ENCODE data around the gene PRKAR1B. TPM values are rescaled to one million over a fixed set of nuclear protein-coding genes. Genes with fewer than 3 reads are reported as not detected.
A peak's percentile ranks its signal among the peaks of the same experiment; 100 is the strongest.

PRKAR1B gene
- 9.6 and 20.0 TPM in 2 replicates for total RNA-seq (2014; rRNA removed; shearing (Covaris generic); ENCODE audit: low replicate concordance)

GRCh38 chr7:727104-727805 is at the start of gene PRKAR1B:
PRKAR1B (minus strand) TSS chr7:727281; CDS start chr7:711505, 15,776 bp downstream.
- Histone ChIP-seq H3K27me3 (ENCODE audit: low read length) (no peaks in the 10 kb centered on the region), H2AFZ (ENCODE audit: low read length) (no peak within 1 kb of the TSS), H3K9me2 (replicated peaks; ENCODE audit: insufficient read depth, low read length) (no peaks in the 10 kb centered on the region), H3K4me3 (ENCODE audit: low read length) (peak within 1 kb of the TSS; percentile 86), H3K9ac (ENCODE audit: low read length) (peak within 1 kb of the TSS; percentile 90), H3K4me2 (ENCODE audit: low read depth, low read length, poor library complexity, severe bottlenecking) (peak within 1 kb of the TSS; percentile 93), H3K79me2 (ENCODE audit: low read length) (peaks cover 74% of the 10 kb centered on the region), H3K36me3 (ENCODE audit: insufficient read depth, low read length) (peaks cover 55% of the 10 kb centered on the region), H4K20me1 (ENCODE audit: insufficient read depth, low read depth, low read length) (no peaks in the 10 kb centered on the region), H3K27ac (ENCODE audit: low read length) (peak within 1 kb of the TSS; percentile 44; the same call in 1 of the 2 replicates), H3K9me3 (ENCODE audit: low read length) (peaks cover 10% of the 10 kb centered on the region), H3K4me1 (ENCODE audit: low read length) (peaks cover 22% of the 10 kb centered on the region)
- DNase-seq, result peak; percentile 91

GRCh38 chr7:776381-776780 is 49.3 kb upstream of the PRKAR1B start:
- Histone ChIP-seq H3K79me2 (ENCODE audit: low read length) (no peaks in the 10 kb centered on the region), H3K9ac (ENCODE audit: low read length) (no peak overlapping the region), H3K4me1 (ENCODE audit: low read length) (no peaks in the 10 kb centered on the region), H2AFZ (ENCODE audit: low read length) (no peak overlapping the region), H4K20me1 (ENCODE audit: insufficient read depth, low read depth, low read length) (no peaks in the 10 kb centered on the region), H3K36me3 (ENCODE audit: insufficient read depth, low read length) (peaks cover 10% of the 10 kb centered on the region; the same call in 1 of the 2 replicates), H3K4me3 (ENCODE audit: low read length) (no peak overlapping the region), H3K9me2 (replicated peaks; ENCODE audit: insufficient read depth, low read length) (no peaks in the 10 kb centered on the region), H3K27me3 (ENCODE audit: low read length) (no peaks in the 10 kb centered on the region), H3K27ac (ENCODE audit: low read length) (no peak overlapping the region), H3K4me2 (ENCODE audit: low read depth, low read length, poor library complexity, severe bottlenecking) (no peak overlapping the region), H3K9me3 (ENCODE audit: low read length) (no peaks in the 10 kb centered on the region)
- no peak for DNase-seq

DNA sequence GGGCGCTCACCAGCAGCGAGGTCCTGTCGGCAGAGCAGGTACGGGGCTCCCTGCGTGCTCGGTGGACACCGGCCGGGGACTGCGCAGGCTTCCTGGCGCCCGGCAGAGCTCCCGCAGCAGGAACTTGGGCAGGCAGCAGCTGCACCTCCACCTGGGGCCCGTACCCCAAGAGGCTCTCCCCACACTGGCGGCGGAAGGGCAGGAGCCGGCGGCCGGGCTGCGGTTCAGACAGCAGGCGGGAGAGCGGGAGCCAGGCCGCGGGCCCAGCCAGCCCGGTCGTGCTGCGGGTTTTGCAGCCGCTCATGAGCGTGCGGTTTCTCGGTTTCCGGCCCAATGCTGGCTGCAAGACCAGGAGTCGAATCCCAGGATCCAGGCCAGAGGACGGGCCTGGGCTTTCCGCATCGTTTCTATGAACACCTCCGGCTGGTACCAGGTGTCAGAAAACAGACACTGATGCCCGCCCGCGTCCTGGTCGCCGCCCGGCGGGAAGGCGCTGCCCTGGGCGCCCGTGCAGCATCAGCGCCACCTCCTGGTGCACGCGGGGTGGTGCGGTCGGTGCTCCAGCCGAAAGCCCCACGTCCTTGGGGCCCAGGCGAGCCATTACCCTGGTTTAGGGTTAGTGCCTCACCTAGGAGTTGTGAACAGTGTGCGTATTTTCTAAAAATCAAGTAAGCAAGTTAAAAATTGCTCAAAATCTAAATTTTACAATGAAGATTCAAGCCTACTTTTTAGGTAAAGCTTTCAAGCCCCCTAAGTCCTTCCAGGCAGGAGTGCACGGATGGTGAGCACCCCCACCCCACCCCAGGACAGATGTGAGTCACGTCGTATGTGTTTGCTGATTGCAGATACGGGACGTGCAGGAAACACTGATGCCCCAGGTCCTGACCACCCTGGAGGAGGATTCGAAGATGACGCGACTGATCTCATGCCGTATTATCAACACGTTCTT is 47.4 kb upstream of the PRKAR1B start:
- Histone ChIP-seq H3K9me3 (ENCODE audit: low read length) (no peaks in the 10 kb centered on the region), H3K27me3 (ENCODE audit: low read length) (no peaks in the 10 kb centered on the region), H2AFZ (ENCODE audit: low read length) (no peak overlapping the region), H3K9ac (ENCODE audit: low read length) (no peak overlapping the region), H3K4me3 (ENCODE audit: low read length) (no peak overlapping the region), H3K4me1 (ENCODE audit: low read length) (no peaks in the 10 kb centered on the region), H3K79me2 (ENCODE audit: low read length) (no peaks in the 10 kb centered on the region), H3K36me3 (ENCODE audit: insufficient read depth, low read length) (peaks cover 10% of the 10 kb centered on the region; the same call in 1 of the 2 replicates), H3K4me2 (ENCODE audit: low read depth, low read length, poor library complexity, severe bottlenecking) (no peak overlapping the region), H4K20me1 (ENCODE audit: insufficient read depth, low read depth, low read length) (no peaks in the 10 kb centered on the region), H3K9me2 (replicated peaks; ENCODE audit: insufficient read depth, low read length) (no peaks in the 10 kb centered on the region), H3K27ac (ENCODE audit: low read length) (no peak overlapping the region)
- DNase-seq, result peak; percentile 66

GRCh38 chr7:773622-773915 is 46.5 kb upstream of the PRKAR1B start:
- Histone ChIP-seq H3K36me3 (ENCODE audit: insufficient read depth, low read length) (peaks cover 10% of the 10 kb centered on the region; the same call in 1 of the 2 replicates), H2AFZ (ENCODE audit: low read length) (no peak overlapping the region), H3K4me2 (ENCODE audit: low read depth, low read length, poor library complexity, severe bottlenecking) (no peak overlapping the region), H3K4me3 (ENCODE audit: low read length) (no peak overlapping the region), H3K9ac (ENCODE audit: low read length) (no peak overlapping the region), H3K27ac (ENCODE audit: low read length) (no peak overlapping the region), H4K20me1 (ENCODE audit: insufficient read depth, low read depth, low read length) (no peaks in the 10 kb centered on the region), H3K9me3 (ENCODE audit: low read length) (no peaks in the 10 kb centered on the region), H3K27me3 (ENCODE audit: low read length) (no peaks in the 10 kb centered on the region), H3K4me1 (ENCODE audit: low read length) (no peaks in the 10 kb centered on the region), H3K9me2 (replicated peaks; ENCODE audit: insufficient read depth, low read length) (no peaks in the 10 kb centered on the region), H3K79me2 (ENCODE audit: low read length) (no peaks in the 10 kb centered on the region)
- no peak for DNase-seq

GRCh38 chr7:772861-773621 is 46.0 kb upstream of the PRKAR1B start:
- Histone ChIP-seq H3K9ac (ENCODE audit: low read length) (no peak overlapping the region), H3K4me2 (ENCODE audit: low read depth, low read length, poor library complexity, severe bottlenecking) (no peak overlapping the region), H3K9me3 (ENCODE audit: low read length) (no peaks in the 10 kb centered on the region), H3K4me3 (ENCODE audit: low read length) (no peak overlapping the region), H3K79me2 (ENCODE audit: low read length) (no peaks in the 10 kb centered on the region), H3K27ac (ENCODE audit: low read length) (no peak overlapping the region), H3K4me1 (ENCODE audit: low read length) (no peaks in the 10 kb centered on the region), H3K27me3 (ENCODE audit: low read length) (no peaks in the 10 kb centered on the region), H3K36me3 (ENCODE audit: insufficient read depth, low read length) (peaks cover 10% of the 10 kb centered on the region; the same call in 1 of the 2 replicates), H3K9me2 (replicated peaks; ENCODE audit: insufficient read depth, low read length) (no peaks in the 10 kb centered on the region), H4K20me1 (ENCODE audit: insufficient read depth, low read depth, low read length) (no peaks in the 10 kb centered on the region), H2AFZ (ENCODE audit: low read length) (no peak overlapping the region)
- DNase-seq, result no peak

DNA sequence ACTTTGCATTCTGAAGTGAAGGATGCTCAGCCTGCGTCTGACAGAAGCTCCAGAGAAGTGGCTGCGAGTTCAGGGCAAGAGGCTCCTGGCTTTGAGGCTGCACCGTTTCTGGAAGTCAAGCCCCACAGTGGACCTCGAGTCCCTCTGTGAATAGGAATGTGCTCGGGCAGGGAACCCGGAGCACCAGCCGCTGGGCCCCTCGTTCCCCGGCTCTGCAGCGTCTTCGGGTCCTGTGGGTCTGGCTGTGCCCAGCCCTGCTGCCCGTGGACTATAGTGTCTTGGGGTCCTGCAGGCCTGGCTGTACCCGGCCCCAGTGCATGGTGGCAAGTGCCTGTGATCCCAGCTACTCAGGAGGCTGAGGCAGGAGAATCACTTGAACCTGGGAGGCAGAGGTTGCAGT is 45.3 kb upstream of the PRKAR1B start:
- Histone ChIP-seq H3K4me1 (ENCODE audit: low read length) (no peaks in the 10 kb centered on the region), H3K79me2 (ENCODE audit: low read length) (no peaks in the 10 kb centered on the region), H3K9me2 (replicated peaks; ENCODE audit: insufficient read depth, low read length) (no peaks in the 10 kb centered on the region), H3K9me3 (ENCODE audit: low read length) (no peaks in the 10 kb centered on the region), H3K9ac (ENCODE audit: low read length) (no peak overlapping the region), H4K20me1 (ENCODE audit: insufficient read depth, low read depth, low read length) (no peaks in the 10 kb centered on the region), H3K4me2 (ENCODE audit: low read depth, low read length, poor library complexity, severe bottlenecking) (no peak overlapping the region), H2AFZ (ENCODE audit: low read length) (no peak overlapping the region), H3K27me3 (ENCODE audit: low read length) (no peaks in the 10 kb centered on the region), H3K36me3 (ENCODE audit: insufficient read depth, low read length) (peaks cover 10% of the 10 kb centered on the region; the same call in 1 of the 2 replicates), H3K27ac (ENCODE audit: low read length) (no peak overlapping the region), H3K4me3 (ENCODE audit: low read length) (no peak overlapping the region)
- no peak for DNase-seq

DNA sequence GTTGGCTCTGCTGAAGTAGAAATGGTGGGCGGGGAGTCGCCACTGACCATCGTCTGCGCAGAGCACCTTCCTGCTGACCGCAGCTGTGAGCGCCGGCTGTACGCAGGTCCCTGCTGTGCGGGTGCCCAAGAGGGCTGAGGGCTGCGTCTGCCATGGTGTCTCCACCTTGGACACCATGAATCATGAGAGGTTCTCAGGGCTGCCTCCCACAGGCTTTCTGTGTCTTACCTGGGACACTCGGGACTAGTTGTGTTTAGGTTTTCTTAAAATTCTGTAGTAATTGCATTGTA is 44.9 kb upstream of the PRKAR1B start:
- no peak for DNase-seq
- H3K4me1 ChIP-seq (ENCODE audit: low read length), result no peaks in the 10 kb centered on the region
- no peaks in the 10 kb centered on the region for H3K79me2 ChIP-seq (ENCODE audit: low read length)
- H3K36me3 ChIP-seq (ENCODE audit: insufficient read depth, low read length), result peaks cover 10% of the 10 kb centered on the region; the same call in 1 of the 2 replicates
- no peaks in the 10 kb centered on the region for H3K9me3 ChIP-seq (ENCODE audit: low read length)
- no peaks in the 10 kb centered on the region for H3K27me3 ChIP-seq (ENCODE audit: low read length)
- no peaks in the 10 kb centered on the region for H3K9me2 ChIP-seq (replicated peaks; ENCODE audit: insufficient read depth, low read length)
- H4K20me1 ChIP-seq (ENCODE audit: insufficient read depth, low read depth, low read length), result no peaks in the 10 kb centered on the region
- H3K9ac ChIP-seq (ENCODE audit: low read length), result no peak overlapping the region
- no peak overlapping the region for H2AFZ ChIP-seq (ENCODE audit: low read length)
- H3K4me3 ChIP-seq (ENCODE audit: low read length), result no peak overlapping the region
- H3K27ac ChIP-seq (ENCODE audit: low read length), result no peak overlapping the region
- H3K4me2 ChIP-seq (ENCODE audit: low read depth, low read length, poor library complexity, severe bottlenecking), result no peak overlapping the region

All from Karpas-422 (cell line).